BLaER1 treated with 17β-estradiol and CSF1 and Interleukin-3, amounts not matched to agents 10 nM and 100 nM (cell line): ENCODE results near the gene RPL13.

ENCODE experiments used
- H3K27ac ChIP-seq, 11 experiments: shearing (Covaris generic); formaldehyde crosslinking; 2 replicates each; pipeline ENCODE4 v1.8.1; 2022
- H3K27me3 ChIP-seq, 11 experiments: shearing (Covaris generic); formaldehyde crosslinking; 2 replicates each; pipeline ENCODE4 v1.8.1; 2022
- H3K36me3 ChIP-seq, 11 experiments: shearing (Covaris generic); formaldehyde crosslinking; 2 replicates each; pipeline ENCODE4 v1.8.1; 2022
- H3K4me1 ChIP-seq, 10 experiments: shearing (Covaris generic); formaldehyde crosslinking; 2 replicates each; pipeline ENCODE4 v1.8.1; 2022
- H3K4me2 ChIP-seq, 11 experiments: shearing (Covaris generic); formaldehyde crosslinking; 2 replicates each; pipeline ENCODE4 v1.8.1; 2022
- H3K4me3 ChIP-seq, 10 experiments: shearing (Covaris generic); formaldehyde crosslinking; 2 replicates each; pipeline ENCODE4 v1.8.1; 2022
- H3K9ac ChIP-seq, 11 experiments: shearing (Covaris generic); formaldehyde crosslinking; 2 replicates each; pipeline ENCODE4 v1.8.1; 2022
- H3K9me3 ChIP-seq, 11 experiments: shearing (Covaris generic); formaldehyde crosslinking; replicated peaks in 1 of 11; 2 replicates each; pipeline ENCODE4 v1.8.1; 2022
- H4K20me1 ChIP-seq, 11 experiments: shearing (Covaris generic); formaldehyde crosslinking; 2 replicates each; pipeline ENCODE4 v1.8.1; 2022
- Cebpa-rat ChIP-seq, 11 experiments: shearing (Covaris generic); IDR thresholded peaks; 2 replicates each; pipeline ENCODE4 v1.8.1; 2022

The RPL13 gene

DNA sequence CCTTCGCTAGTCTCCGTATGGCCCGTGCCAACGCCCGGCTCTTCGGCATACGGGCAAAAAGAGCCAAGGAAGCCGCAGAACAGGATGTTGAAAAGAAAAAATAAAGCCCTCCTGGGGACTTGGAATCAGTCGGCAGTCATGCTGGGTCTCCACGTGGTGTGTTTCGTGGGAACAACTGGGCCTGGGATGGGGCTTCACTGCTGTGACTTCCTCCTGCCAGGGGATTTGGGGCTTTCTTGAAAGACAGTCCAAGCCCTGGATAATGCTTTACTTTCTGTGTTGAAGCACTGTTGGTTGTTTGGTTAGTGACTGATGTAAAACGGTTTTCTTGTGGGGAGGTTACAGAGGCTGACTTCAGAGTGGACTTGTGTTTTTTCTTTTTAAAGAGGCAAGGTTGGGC lies 2.5 kb downstream of the RPL13 start:
- peak overlapping the region; percentile 92 to 99 (median 97) for H3K4me2 ChIP-seq
- H4K20me1 ChIP-seq = peaks cover 62 to 74% (median 72%) of the 10 kb centered on the region in 11 experiments
- H3K27me3 ChIP-seq = no peaks in the 10 kb centered on the region
- peaks cover 38 to 54% (median 42%) of the 10 kb centered on the region in 11 experiments for H3K36me3 ChIP-seq
- peak overlapping the region; percentile 92 to 99 (median 96); a peak in 21 of 22 replicates for H3K9ac ChIP-seq
- peaks cover 0 to 8% (median 0%) of the 10 kb centered on the region in 11 experiments; a peak in 2 of 22 replicates for H3K9me3 ChIP-seq
- peak overlapping the region in 9 of 10 experiments; percentile 80 to 99 (median 96); a peak in 18 of 20 replicates for H3K4me3 ChIP-seq
- H3K4me1 ChIP-seq = peaks cover 65 to 68% (median 66%) of the 10 kb centered on the region in 10 experiments
- no peak for TF ChIP-seq Cebpa-rat (IDR thresholded peaks at IDR 0.05)
- H3K27ac ChIP-seq = peak overlapping the region in 4 of 11 experiments; percentile 29 to 96 (median 95); a peak in 6 of 22 replicates

DNA sequence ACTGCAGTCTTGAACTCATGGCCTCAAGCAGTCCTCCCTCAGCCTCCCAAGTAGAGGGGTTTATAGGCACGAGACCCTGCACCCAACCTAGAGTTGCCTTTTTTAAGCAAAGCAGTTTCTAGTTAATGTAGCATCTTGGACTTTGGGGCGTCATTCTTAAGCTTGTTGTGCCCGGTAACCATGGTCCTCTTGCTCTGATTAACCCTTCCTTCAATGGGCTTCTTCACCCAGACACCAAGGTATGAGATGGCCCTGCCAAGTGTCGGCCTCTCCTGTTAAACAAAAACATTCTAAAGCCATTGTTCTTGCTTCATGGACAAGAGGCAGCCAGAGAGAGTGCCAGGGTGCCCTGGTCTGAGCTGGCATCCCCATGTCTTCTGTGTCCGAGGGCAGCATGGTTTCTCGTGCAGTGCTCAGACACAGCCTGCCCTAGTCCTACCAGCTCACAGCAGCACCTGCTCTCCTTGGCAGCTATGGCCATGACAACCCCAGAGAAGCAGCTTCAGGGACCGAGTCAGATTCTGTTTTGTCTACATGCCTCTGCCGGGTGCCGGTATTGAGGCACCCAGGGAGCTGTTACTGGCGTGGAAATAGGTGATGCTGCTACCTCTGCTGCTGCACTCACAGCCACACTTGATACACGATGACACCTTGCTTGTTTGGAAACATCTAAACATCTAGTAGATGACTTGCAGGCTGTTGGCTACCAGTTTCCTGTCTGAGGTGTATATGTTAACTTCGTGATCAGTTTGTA lies 3.3 kb downstream of the RPL13 start:
- Histone ChIP-seq H3K4me3 (peak overlapping the region in 9 of 10 experiments; percentile 80 to 99 (median 96); a peak in 17 of 20 replicates), H3K4me2 (peak overlapping the region; percentile 92 to 99 (median 97)), H3K27ac (peak overlapping the region in 1 of 11 experiments; percentile 94; a peak in 2 of 22 replicates), H3K9me3 (peaks cover 0 to 8% (median 0%) of the 10 kb centered on the region in 11 experiments; a peak in 2 of 22 replicates), H3K27me3 (no peaks in the 10 kb centered on the region), H3K9ac (peak overlapping the region; percentile 92 to 99 (median 96)), H4K20me1 (peaks cover 62 to 82% (median 79%) of the 10 kb centered on the region in 11 experiments), H3K4me1 (peaks cover 56 to 60% (median 58%) of the 10 kb centered on the region in 10 experiments), H3K36me3 (peaks cover 38 to 55% (median 42%) of the 10 kb centered on the region in 11 experiments)
- no peak for TF ChIP-seq Cebpa-rat (IDR thresholded peaks at IDR 0.05)

- Histone ChIP-seq H3K27me3 (no peaks in the 10 kb centered on the region), H3K9me3 (peaks cover 0 to 8% (median 0%) of the 10 kb centered on the region in 11 experiments; a peak in 2 of 22 replicates), H3K4me1 (peaks cover 47 to 51% (median 50%) of the 10 kb centered on the region in 10 experiments), H3K4me3 (peak overlapping the region in 9 of 10 experiments; percentile 11 to 99 (median 96); a peak in 15 of 20 replicates), H3K9ac (peak overlapping the region; percentile 92 to 99 (median 96)), H3K27ac (peak overlapping the region in 3 of 11 experiments; percentile 2 to 23 (median 19); a peak in 3 of 22 replicates), H4K20me1 (peaks cover 62 to 89% (median 80%) of the 10 kb centered on the region in 11 experiments), H3K4me2 (peak overlapping the region; percentile 92 to 99 (median 97)), H3K36me3 (peaks cover 38 to 55% (median 42%) of the 10 kb centered on the region in 11 experiments)
- no peak for TF ChIP-seq Cebpa-rat (IDR thresholded peaks at IDR 0.05)
These were observed 4.2 kb downstream of the RPL13 start for GRCh38 chr16:89564476-89565255.

DNA sequence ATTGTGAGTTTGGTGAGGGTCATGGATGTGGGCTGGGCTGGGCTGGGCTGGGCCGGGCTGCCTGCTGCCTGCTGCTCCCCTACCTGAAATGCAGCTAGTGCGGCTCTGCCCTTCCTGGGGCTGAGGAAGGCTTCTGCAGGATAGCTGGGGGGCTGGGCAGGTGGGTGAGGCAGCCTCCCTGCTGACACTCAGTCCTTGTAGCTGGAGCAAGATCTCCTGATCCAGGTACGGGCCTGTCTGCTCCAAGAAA lies 4.7 kb downstream of the RPL13 start:
- H3K9me3 ChIP-seq = peaks cover 0 to 8% (median 0%) of the 10 kb centered on the region in 11 experiments; a peak in 2 of 22 replicates
- no peaks in the 10 kb centered on the region for H3K27me3 ChIP-seq
- H3K4me3 ChIP-seq = peak overlapping the region in 9 of 10 experiments; percentile 6 to 99 (median 33); a peak in 9 of 20 replicates
- peaks cover 38 to 55% (median 42%) of the 10 kb centered on the region in 11 experiments for H3K36me3 ChIP-seq
- H3K9ac ChIP-seq = peak overlapping the region; percentile 44 to 99 (median 96); a peak in 20 of 22 replicates
- H3K4me1 ChIP-seq = peaks cover 45 to 50% (median 47%) of the 10 kb centered on the region in 10 experiments
- peak overlapping the region; percentile 92 to 99 (median 97) for H3K4me2 ChIP-seq
- peak overlapping the region in 4 of 11 experiments; percentile 15 to 44 (median 24); a peak in 6 of 22 replicates for H3K27ac ChIP-seq
- H4K20me1 ChIP-seq = peaks cover 62 to 89% (median 80%) of the 10 kb centered on the region in 11 experiments
- no peak for TF ChIP-seq Cebpa-rat (IDR thresholded peaks at IDR 0.05)

- Histone ChIP-seq H3K27me3 (no peaks in the 10 kb centered on the region), H3K9ac (peak overlapping the region; percentile 18 to 99 (median 94); a peak in 21 of 22 replicates), H3K4me2 (peak overlapping the region; percentile 92 to 99 (median 97)), H3K4me1 (peaks cover 45 to 50% (median 47%) of the 10 kb centered on the region in 10 experiments), H3K27ac (peak overlapping the region in 4 of 11 experiments; percentile 15 to 44 (median 24); a peak in 7 of 22 replicates), H3K36me3 (peaks cover 38 to 55% (median 42%) of the 10 kb centered on the region in 11 experiments), H4K20me1 (peaks cover 61 to 88% (median 79%) of the 10 kb centered on the region in 11 experiments), H3K9me3 (peaks cover 0 to 8% (median 0%) of the 10 kb centered on the region in 11 experiments; a peak in 2 of 22 replicates), H3K4me3 (peak overlapping the region in 9 of 10 experiments; percentile 6 to 99 (median 33); a peak in 10 of 20 replicates)
- no peak for TF ChIP-seq Cebpa-rat (IDR thresholded peaks at IDR 0.05)
These were observed 5.3 kb downstream of the RPL13 start for GRCh38 chr16:89565506-89566372.

- no peaks in the 10 kb centered on the region for H3K27me3 ChIP-seq
- peaks cover 49 to 55% (median 52%) of the 10 kb centered on the region in 10 experiments for H3K4me1 ChIP-seq
- H3K4me2 ChIP-seq = no peak overlapping the region
- no peak overlapping the region for H3K27ac ChIP-seq
- peaks cover 20 to 35% (median 22%) of the 10 kb centered on the region in 11 experiments for H3K36me3 ChIP-seq
- H4K20me1 ChIP-seq = peaks cover 39 to 66% (median 57%) of the 10 kb centered on the region in 11 experiments
- H3K9ac ChIP-seq = no peak overlapping the region
- TF ChIP-seq Cebpa-rat (IDR thresholded peaks at IDR 0.05) = no peak
- no peak overlapping the region for H3K4me3 ChIP-seq
- H3K9me3 ChIP-seq = no peaks in the 10 kb centered on the region
These were observed 7.4 kb downstream of the RPL13 start for GRCh38 chr16:89567656-89568594.
